ENCODE measurements around the gene DQX1. TPM values are rescaled to one million over a fixed set of nuclear protein-coding genes. Genes with fewer than 3 reads are reported as not detected.

Gene DQX1
- total and polyA plus RNA-seq, 4 donors, result 0.05 to 1.0 (median 0.08) TPM; not detected in 1

- H3K27ac ChIP-seq (ENCODE audit: low read depth in 1 of 2, low read length in 2 of 2), result peak overlapping the region; percentile 80 to 85
- peaks cover 9 to 26% (median 17%) of the 10 kb centered on the region in 4 donors for H3K36me3 ChIP-seq (ENCODE audit: control insufficient read depth in 4 of 4, insufficient read depth in 3 of 4, low read depth in 1 of 4, low read length in 3 of 4)
- no peaks in the 10 kb centered on the region for H3K9me3 ChIP-seq (ENCODE audit: control insufficient read depth in 4 of 4, low read length in 3 of 4)
- no peaks in the 10 kb centered on the region for H3K27me3 ChIP-seq (ENCODE audit: control insufficient read depth in 4 of 4, insufficient read depth in 4 of 4, low read length in 3 of 4)
- TF ChIP-seq GABPA (IDR thresholded peaks at IDR 0.05 in 1 of 2, conservative IDR thresholded peaks at IDR 0.05 in 1 of 2) (no peak), CTCF (IDR thresholded peaks at IDR 0.05; ENCODE audit: low read depth, low read length, missing input control) (no peak), FOXA2 (IDR thresholded peaks at IDR 0.05) (no peak), REST (IDR thresholded peaks at IDR 0.05) (no peak), MAX (IDR thresholded peaks at IDR 0.05) (no peak), HNF4A (conservative IDR thresholded peaks at IDR 0.05) (peak; percentile 38 to 61)
- peaks cover 8 to 26% (median 19%) of the 10 kb centered on the region in 4 donors for H3K4me1 ChIP-seq (ENCODE audit: control insufficient read depth in 4 of 4, insufficient read depth in 4 of 4, low read length in 3 of 4)
- DNase-seq (ENCODE audit: low spot score), result no peak
- 16% methylated on average over 29 of the region's 29 CpGs for WGBS
- H3K9ac ChIP-seq (ENCODE audit: low read depth in 1 of 2, low read length in 2 of 2), result peak overlapping the region; percentile 74 to 86
- H3K4me3 ChIP-seq (ENCODE audit: low read depth in 1 of 3, low read length in 3 of 3), result peak overlapping the region; percentile 67 to 100 (median 97)
Observed at GRCh38 chr2:74528600-74529356, 2.7 kb upstream of the DQX1 start.

GRCh38 chr2:74527741-74528140, 1.7 kb upstream of the DQX1 start:
- no peak for DNase-seq (ENCODE audit: low spot score)
- Histone ChIP-seq H3K9ac (ENCODE audit: low read depth in 1 of 2, low read length in 2 of 2) (no peak overlapping the region), H3K4me1 (ENCODE audit: control insufficient read depth in 4 of 4, insufficient read depth in 4 of 4, low read length in 3 of 4) (peaks cover 8 to 26% (median 19%) of the 10 kb centered on the region in 4 donors), H3K36me3 (ENCODE audit: control insufficient read depth in 4 of 4, insufficient read depth in 3 of 4, low read depth in 1 of 4, low read length in 3 of 4) (peaks cover 9 to 20% (median 17%) of the 10 kb centered on the region in 4 donors), H3K9me3 (ENCODE audit: control insufficient read depth in 4 of 4, low read length in 3 of 4) (no peaks in the 10 kb centered on the region), H3K4me3 (ENCODE audit: low read depth in 1 of 3, low read length in 3 of 3) (no peak overlapping the region), H3K27ac (ENCODE audit: low read depth in 1 of 2, low read length in 2 of 2) (no peak overlapping the region), H3K27me3 (ENCODE audit: control insufficient read depth in 4 of 4, insufficient read depth in 4 of 4, low read length in 3 of 4) (no peaks in the 10 kb centered on the region)
- WGBS, result 96% methylated on average over 9 of the region's 9 CpGs
- TF ChIP-seq MAX (IDR thresholded peaks at IDR 0.05) (no peak), FOXA2 (IDR thresholded peaks at IDR 0.05) (no peak), JUND (IDR thresholded peaks at IDR 0.05) (no peak), HNF4G (IDR thresholded peaks at IDR 0.05) (no peak), RAD21 (IDR thresholded peaks at IDR 0.05) (no peak), YY1 (IDR thresholded peaks at IDR 0.05) (no peak), FOXA1 (IDR thresholded peaks at IDR 0.05) (no peak), EGR1 (IDR thresholded peaks at IDR 0.05; ENCODE audit: low read depth in 2 of 2) (no peak), ZBTB33 (IDR thresholded peaks at IDR 0.05) (no peak), CTCF (IDR thresholded peaks at IDR 0.05; ENCODE audit: low read depth, low read length, missing input control) (no peak), ATF3 (IDR thresholded peaks at IDR 0.05) (no peak), SP1 (IDR thresholded peaks at IDR 0.05) (no peak), NR2F2 (IDR thresholded peaks at IDR 0.05) (no peak)

Data from liver (tissue), 9 donors.